ENCODE measurements around the gene GXYLT2. TPM values are rescaled to one million over a fixed set of nuclear protein-coding genes. Genes with fewer than 3 reads are reported as not detected.

The GXYLT2 gene
- total and polyA plus RNA-seq, 8 donors: 0.40 to 27.0 (median 1.4) TPM

DNA sequence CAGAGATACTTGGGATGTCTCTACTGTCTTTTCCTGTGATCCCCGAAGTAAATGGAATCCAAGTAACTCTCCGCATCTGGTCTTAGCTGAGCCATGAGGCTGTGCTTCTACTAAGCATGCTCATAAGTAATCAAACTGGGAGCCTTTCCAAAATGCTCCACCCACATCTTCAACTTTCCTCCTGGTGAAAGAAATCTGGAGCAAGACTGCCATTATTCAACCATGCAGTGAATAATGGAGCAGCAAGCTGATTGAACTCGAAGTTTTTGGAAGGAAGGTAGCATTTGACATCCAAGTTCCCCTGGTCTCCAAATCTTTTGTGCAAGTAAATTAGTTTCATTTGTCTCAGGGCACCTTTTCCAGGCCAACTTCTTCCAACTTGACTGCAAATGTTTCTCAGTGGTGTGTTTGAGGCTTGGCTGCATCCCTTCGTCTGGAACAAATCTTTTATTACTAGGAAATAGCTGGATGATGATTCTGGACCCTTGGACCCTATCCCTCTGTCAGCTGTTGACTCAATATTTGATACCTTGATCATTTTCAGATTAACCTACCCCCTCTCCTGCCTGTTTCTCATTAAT is 19.4 kb downstream of the GXYLT2 start:
- Histone ChIP-seq H3K4me1 (peaks cover 0 to 34% (median 11%) of the 10 kb centered on the region in 4 donors), H3K4me3 (no peak overlapping the region), H3K27ac (peak overlapping the region in 2 of 5 donors; percentile 12 to 33), H3K36me3 (no peaks in the 10 kb centered on the region), H3K27me3 (no peaks in the 10 kb centered on the region), H3K9me3 (no peaks in the 10 kb centered on the region)
- intact Hi-C loops (cut with DNase I; ENCODE audit: low total_unique reads): no loop called here
- no peak for TF ChIP-seq POLR2A (IDR thresholded peaks at IDR 0.05)
- no peak for TF ChIP-seq POLR2AphosphoS5 (IDR thresholded peaks at IDR 0.05)
- TF ChIP-seq, protein P1, sequence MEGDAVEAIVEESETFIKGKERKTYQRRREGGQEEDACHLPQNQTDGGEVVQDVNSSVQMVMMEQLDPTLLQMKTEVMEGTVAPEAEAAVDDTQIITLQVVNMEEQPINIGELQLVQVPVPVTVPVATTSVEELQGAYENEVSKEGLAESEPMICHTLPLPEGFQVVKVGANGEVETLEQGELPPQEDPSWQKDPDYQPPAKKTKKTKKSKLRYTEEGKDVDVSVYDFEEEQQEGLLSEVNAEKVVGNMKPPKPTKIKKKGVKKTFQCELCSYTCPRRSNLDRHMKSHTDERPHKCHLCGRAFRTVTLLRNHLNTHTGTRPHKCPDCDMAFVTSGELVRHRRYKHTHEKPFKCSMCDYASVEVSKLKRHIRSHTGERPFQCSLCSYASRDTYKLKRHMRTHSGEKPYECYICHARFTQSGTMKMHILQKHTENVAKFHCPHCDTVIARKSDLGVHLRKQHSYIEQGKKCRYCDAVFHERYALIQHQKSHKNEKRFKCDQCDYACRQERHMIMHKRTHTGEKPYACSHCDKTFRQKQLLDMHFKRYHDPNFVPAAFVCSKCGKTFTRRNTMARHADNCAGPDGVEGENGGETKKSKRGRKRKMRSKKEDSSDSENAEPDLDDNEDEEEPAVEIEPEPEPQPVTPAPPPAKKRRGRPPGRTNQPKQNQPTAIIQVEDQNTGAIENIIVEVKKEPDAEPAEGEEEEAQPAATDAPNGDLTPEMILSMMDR (IDR thresholded peaks at IDR 0.05): no peak
- TF ChIP-seq EP300 (IDR thresholded peaks at IDR 0.05): no peak
- peak in 1 of 2 donors; percentile 87 for DNase-seq
- 33 to 58% (median 45%) methylated on average over 4 of the region's 4 CpGs for WGBS, 5 donors

DNA sequence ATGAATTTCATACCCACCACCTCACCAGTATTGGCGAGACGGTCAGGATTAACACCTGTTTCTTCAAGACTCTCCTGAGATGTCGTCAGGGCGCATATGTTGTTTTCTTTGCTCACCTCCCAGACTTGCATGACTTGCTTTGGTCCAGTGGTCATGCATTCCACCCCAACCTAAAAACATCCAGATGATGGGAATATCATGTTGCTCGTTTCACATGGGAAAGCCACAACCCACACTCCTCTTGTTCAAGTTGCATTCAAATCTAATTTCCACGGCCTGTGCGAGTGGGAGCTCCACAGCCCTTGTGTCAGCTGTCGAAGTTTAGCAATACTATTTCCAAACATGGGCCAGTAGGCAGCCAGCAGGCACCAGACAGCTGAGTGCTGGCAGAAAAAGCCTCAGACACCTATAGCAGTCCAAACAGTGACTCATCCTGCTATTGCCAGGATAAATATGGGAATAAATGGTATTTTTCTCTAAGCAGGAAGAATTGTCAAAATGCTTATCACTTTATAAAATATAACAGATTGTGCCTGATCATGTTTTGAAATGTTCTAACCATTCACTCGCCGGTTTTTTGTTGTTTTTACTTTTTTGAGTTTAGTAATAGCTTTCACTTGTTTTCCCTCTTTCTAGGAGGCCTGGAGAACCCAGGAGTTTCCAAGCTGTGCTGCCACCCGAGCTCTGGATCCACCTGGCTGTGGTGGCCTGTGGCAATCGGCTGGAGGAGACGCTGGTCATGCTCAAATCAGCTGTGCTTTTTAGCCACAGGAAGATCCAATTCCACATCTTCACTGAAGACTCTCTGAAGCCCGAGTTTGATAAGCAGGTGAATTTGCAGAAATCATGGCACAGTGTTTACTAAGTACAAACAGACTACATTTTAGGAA is 20.1 kb downstream of the GXYLT2 start:
- TF ChIP-seq POLR2A (IDR thresholded peaks at IDR 0.05): no peak
- no peak for TF ChIP-seq EP300 (IDR thresholded peaks at IDR 0.05)
- TF ChIP-seq, protein P1 (IDR thresholded peaks at IDR 0.05): no peak
- TF ChIP-seq POLR2AphosphoS5 (IDR thresholded peaks at IDR 0.05): no peak
- no peaks in the 10 kb centered on the region for H3K27me3 ChIP-seq
- WGBS, 5 donors: 73 to 84% (median 74%) methylated on average over 14 of the region's 14 CpGs
- H3K9me3 ChIP-seq: no peaks in the 10 kb centered on the region
- intact Hi-C loops (cut with DNase I; ENCODE audit: low total_unique reads): no loop called here
- H3K4me3 ChIP-seq: no peak overlapping the region
- peaks cover 0 to 30% (median 11%) of the 10 kb centered on the region in 4 donors for H3K4me1 ChIP-seq
- H3K27ac ChIP-seq: peak overlapping the region in 1 of 5 donors; percentile 33
- H3K36me3 ChIP-seq: no peaks in the 10 kb centered on the region
- peak in 1 of 2 donors; percentile 32 for DNase-seq

DNA sequence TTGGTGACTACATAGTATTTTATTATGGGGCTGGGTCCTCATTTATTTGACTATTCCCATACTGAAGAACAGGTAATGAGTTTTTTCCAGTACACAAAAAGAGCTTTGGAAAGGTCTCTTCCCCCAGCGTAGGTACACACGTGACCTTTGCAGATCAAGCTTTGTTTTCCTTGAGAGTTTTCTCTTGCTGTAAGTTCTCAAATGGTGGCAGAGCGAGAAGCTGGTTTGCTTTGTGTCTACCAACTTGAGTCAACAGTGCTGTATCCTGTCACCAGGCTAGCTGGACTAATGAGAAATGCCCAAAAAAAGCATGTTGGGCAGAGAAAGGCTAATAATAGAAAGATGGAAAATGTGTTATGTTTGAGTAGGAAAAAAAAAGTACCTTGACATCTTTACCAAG is 21.7 kb downstream of the GXYLT2 start:
- whole genome bisulfite sequencing, 5 donors: 87 to 95% (median 91%) methylated on average over 3 of the region's 3 CpGs
- Histone ChIP-seq H3K9me3 (no peaks in the 10 kb centered on the region), H3K36me3 (no peaks in the 10 kb centered on the region), H3K4me3 (no peak overlapping the region), H3K27me3 (no peaks in the 10 kb centered on the region), H3K4me1 (peaks cover 0 to 25% (median 11%) of the 10 kb centered on the region in 4 donors), H3K27ac (no peak overlapping the region)
- DNase-seq: no peak
- TF ChIP-seq EP300 (IDR thresholded peaks at IDR 0.05) (no peak), POLR2AphosphoS5 (IDR thresholded peaks at IDR 0.05) (no peak)
- TF ChIP-seq, protein P1 (IDR thresholded peaks at IDR 0.05): no peak
- intact Hi-C loops (cut with DNase I; ENCODE audit: low total_unique reads): no loop called here

DNA sequence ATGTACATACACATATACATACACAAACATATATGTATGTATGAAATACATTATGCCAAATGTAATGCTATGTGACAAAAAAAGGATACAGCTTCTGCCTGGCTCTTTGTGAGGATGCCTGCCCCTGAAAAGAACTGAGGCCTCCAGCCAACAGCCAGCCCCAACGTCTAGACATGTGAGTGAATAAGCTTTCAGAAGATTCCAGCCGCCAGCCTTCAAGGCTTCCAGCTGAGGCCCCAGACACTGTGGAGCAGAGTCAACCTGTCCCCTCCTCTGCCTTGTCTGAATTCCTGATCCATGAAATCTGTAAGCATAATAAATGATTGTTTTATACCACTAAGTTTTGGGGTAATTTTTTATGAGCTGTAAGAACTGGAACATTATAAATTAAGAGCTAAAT is 24.7 kb downstream of the GXYLT2 start:
- Histone ChIP-seq H3K4me3 (no peak overlapping the region), H3K4me1 (peaks cover 0 to 10% (median 3%) of the 10 kb centered on the region in 4 donors), H3K36me3 (no peaks in the 10 kb centered on the region), H3K27me3 (no peaks in the 10 kb centered on the region), H3K9me3 (no peaks in the 10 kb centered on the region), H3K27ac (no peak overlapping the region)
- DNase-seq: no peak
- intact Hi-C loops (cut with DNase I; ENCODE audit: low total_unique reads): no loop called here
- TF ChIP-seq, protein P1 (IDR thresholded peaks at IDR 0.05): no peak
- no peak for TF ChIP-seq POLR2A (IDR thresholded peaks at IDR 0.05)
- no peak for TF ChIP-seq EP300 (IDR thresholded peaks at IDR 0.05)
- no peak for TF ChIP-seq POLR2AphosphoS5 (IDR thresholded peaks at IDR 0.05)
- 54 to 74% (median 72%) methylated on average over 2 of the region's 2 CpGs for WGBS, 5 donors

All from stomach (tissue), 9 donors.